H1 (cell line): ENCODE measurements around the gene PTPRG.

Source experiments
- MAFK ChIP-seq: IDR thresholded peaks from 2 replicates; pipeline ENCODE4 v1.6.1; 2012; ENCODE audit warnings: low read depth, mild to moderate bottlenecking, improper control_type of control experiment, low read length
- POU5F1 ChIP-seq: IDR thresholded peaks from 2 replicates; pipeline ENCODE4 v1.6.1; 2011; ENCODE audit warnings: low read depth, mild to moderate bottlenecking, low read length, moderate library complexity
- ZNF274 ChIP-seq: IDR thresholded peaks from 2 replicates; pipeline ENCODE4 v1.7.0; 2012; ENCODE audit warnings: low read length, borderline replicate concordance; ENCODE audit errors: extremely low read depth
- TF ChIP-seq, protein P1 (sequence below), 3 experiments: IDR thresholded peaks; 1 replicate in 2 of 3; 2 replicates in 1 of 3; pipeline versions ENCODE4 v1.5.1 to v1.6.1; 2011; ENCODE audit warnings: low read length in 3 of 3, mild to moderate bottlenecking in 3 of 3, inconsistent platforms in 2 of 3, low read depth in 1 of 3, moderate library complexity in 1 of 3; ENCODE audit not compliant: insufficient read depth in 1 of 3; ENCODE audit errors: control extremely low read depth in 1 of 3

DNA sequence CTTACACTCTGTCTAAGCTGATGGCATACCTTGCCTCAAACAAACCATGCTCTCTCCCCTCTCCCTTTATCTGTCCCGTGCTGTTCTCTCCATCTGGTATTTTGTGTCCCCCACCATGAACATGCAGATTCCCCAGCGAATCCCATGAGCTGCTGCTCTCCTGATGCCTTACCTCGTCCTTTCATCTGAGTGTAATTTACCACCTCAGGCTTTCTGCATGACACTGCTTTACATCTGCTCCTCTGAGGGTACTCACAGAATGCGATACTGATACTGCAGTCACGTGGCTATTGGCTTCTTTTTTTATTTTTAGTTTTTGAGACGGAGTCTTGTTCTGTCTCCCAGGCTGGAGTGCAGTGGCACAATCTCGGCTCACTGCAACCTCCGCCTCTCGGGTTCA lies 341.7 kb downstream of the PTPRG start:
- TF ChIP-seq POU5F1 (no peak), MAFK (no peak), ZNF274 (no peak)
- TF ChIP-seq, protein P1, sequence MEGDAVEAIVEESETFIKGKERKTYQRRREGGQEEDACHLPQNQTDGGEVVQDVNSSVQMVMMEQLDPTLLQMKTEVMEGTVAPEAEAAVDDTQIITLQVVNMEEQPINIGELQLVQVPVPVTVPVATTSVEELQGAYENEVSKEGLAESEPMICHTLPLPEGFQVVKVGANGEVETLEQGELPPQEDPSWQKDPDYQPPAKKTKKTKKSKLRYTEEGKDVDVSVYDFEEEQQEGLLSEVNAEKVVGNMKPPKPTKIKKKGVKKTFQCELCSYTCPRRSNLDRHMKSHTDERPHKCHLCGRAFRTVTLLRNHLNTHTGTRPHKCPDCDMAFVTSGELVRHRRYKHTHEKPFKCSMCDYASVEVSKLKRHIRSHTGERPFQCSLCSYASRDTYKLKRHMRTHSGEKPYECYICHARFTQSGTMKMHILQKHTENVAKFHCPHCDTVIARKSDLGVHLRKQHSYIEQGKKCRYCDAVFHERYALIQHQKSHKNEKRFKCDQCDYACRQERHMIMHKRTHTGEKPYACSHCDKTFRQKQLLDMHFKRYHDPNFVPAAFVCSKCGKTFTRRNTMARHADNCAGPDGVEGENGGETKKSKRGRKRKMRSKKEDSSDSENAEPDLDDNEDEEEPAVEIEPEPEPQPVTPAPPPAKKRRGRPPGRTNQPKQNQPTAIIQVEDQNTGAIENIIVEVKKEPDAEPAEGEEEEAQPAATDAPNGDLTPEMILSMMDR (IDR thresholded peaks at IDR 0.05; ENCODE audit: control extremely low read depth in 1 of 3, insufficient read depth in 1 of 3, low read depth in 1 of 3, low read length in 3 of 3) = no peak
